KBM-7 (cell line): ENCODE data around the gene PLCB4.

Source experiments
- DNase-seq: peaks from one replicate; pipeline ENCODE4 v3.0.0-alpha.2; 2015
- in situ Hi-C: fragments of 300-500 bp; cut with MboI; formaldehyde crosslinking; loops from 2 replicates; pipeline ENCODE4 v1.14.3; 2020; ENCODE audit warnings: low sequenced_read_pairs, low pct_unique_long_range_greater_than_20kb, mixed read lengths

Gene PLCB4

GRCh38 chr20:9156529-9157280 is 87.8 kb downstream of the PLCB4 start:
- in situ Hi-C loops: no loop called here

DNA sequence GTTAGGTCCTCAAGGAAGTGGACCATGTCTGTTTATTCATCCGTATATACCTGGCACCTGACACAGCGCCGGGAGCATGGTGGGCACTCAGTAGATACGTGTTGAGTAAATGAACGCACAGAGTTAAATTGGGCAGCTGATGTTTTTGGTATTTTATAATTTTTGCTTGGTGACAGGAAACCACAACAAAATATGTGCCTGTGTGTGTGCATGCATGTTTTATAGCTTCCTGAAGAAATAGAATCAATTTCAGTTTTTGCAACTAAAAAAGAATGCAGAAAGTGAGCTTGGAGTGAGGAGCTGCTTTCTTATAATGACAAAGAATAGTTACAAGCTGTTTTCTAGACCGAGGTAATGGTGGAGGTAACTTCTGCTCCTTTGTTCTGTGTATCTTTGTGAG is 91.4 kb downstream of the PLCB4 start:
- DNase-seq: no peak
- in situ Hi-C loops: no loop called here

More at GRCh38 chr20:9156529-9157280, 87.8 kb downstream of the PLCB4 start:
- no peak for DNase-seq

- in situ Hi-C loops: no loop called here
- DNase-seq: no peak
Measured at GRCh38 chr20:9160757-9161156, 91.9 kb downstream of the PLCB4 start.

DNA sequence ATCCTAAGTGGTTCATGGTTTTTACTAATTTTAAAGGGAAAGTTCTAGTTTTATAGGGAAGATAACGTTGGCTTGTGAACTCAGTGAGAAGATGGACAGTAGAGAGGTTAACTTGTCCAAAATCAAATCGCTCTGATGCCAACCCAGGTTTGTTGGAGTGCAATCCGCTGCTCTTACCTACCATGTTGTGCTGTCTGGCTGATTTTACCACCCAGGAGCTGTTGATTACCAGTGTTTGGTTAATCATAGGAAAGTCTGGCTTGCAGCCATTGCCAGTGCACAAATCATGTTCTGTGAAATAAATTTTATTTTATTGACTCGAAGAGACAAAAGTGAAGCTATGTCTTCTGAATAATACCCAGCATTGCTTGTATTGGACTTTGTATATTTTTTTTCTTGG is 92.4 kb downstream of the PLCB4 start:
- in situ Hi-C loops: no loop called here
- DNase-seq: no peak

DNA sequence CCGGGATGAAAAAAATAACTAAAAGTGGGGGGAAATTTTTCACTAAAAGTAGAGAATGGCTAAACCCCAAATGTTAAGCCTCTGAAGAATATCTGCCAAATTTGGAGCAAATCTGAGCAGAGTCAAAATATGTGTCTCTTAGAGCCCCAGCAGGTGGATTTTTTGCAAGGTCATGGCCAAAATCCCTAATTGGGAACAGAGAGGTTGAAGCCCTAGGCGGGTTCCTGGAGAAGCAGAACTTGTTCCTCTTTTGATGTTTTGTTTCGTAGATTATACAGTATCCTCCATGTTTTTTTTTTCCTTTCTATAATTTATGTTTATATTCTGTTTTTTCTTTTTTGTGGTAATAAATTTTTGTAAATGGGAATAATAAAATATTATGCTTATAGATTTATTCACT is 94.4 kb downstream of the PLCB4 start:
- DNase-seq: no peak
- in situ Hi-C loops: no loop called here

DNA sequence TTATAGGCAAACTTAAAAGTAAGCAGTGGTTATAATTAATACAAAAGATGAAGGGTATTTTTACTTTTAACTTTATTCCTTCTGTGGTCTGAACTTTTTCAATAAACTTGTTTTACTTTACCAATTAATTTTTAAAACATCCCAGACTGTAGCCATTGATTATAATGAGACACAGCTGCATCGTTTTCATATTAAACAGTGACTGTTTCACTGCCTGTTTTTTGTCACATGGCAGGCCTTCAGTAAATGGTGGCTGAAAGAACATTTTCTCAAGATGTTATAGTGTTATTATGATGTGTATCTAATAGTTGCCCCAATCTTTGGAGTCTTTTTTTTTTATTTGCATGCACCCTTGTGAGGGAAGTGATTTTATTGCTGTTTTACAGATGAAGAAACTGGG is 95.1 kb downstream of the PLCB4 start:
- DNase-seq: no peak
- in situ Hi-C loops: no loop called here

DNA sequence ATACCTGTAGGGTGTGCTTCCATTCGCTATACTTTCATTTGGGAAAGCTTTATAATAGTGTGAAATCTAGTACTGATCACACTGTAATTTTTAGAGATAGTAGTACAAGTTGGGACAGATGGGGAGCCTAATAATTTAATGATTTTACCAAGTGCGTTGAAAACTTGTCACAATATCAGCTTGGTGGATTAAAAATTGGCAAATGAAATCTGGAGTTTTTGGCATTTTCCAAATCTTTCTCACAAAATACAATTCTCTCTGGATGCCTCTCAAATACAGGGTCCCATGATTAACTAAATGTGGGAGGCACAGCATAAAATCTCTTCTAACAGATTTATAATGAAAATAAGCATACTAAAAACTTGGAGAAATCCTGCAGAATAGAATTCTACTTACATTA is 96.4 kb downstream of the PLCB4 start:
- DNase-seq: no peak

GRCh38 chr20:9166153-9166780 is 97.4 kb downstream of the PLCB4 start:
- in situ Hi-C loops: no loop called here

More for the DNA sequence above, 96.4 kb downstream of the PLCB4 start:
- in situ Hi-C loops: no loop called here

DNA sequence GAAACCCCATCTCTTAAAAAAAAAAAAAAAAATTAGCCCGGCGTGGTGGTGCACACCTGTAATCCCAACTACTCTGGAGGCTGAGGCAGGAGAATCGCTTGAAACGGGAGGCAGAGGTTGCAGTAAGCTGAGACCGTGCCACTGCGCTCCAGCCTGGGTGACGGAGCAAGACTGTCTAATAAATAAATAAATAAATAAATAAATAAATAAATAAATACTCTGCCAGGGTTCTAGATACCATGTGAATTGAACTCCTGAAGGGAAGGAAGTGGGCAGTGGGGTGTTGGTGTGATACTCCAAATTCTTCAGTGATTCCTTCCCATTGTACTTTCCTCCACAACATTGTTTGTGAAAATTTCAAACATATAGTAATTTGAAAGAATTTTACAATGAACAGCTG is 100.5 kb downstream of the PLCB4 start:
- DNase-seq: no peak
- in situ Hi-C loops: no loop called here

More at GRCh38 chr20:9166153-9166780, 97.4 kb downstream of the PLCB4 start:
- DNase-seq: no peak

GRCh38 chr20:9172851-9173250 is 104.0 kb downstream of the PLCB4 start:
- in situ Hi-C loops: no loop called here
- no peak for DNase-seq

DNA sequence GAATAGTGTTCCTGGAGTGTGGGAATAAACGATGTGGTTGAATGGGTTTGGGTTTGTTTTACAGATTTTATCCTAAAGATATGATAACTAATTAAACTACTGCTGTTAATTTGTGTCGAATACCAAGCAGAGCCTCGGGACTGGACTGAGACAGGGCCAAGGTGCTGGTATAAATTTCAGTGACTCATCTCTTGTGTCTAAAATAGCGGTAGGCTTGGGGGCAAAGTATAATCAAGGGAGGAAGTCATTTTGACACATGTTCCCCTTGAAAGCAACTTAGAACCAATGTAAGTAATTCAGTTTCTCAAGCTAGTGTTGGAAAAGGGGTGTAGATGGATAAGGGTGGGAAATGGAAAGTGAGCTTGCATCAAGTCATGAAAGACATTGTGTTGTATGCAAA is 108.4 kb downstream of the PLCB4 start:
- in situ Hi-C loops: no loop called here
- DNase-seq: no peak

GRCh38 chr20:9179193-9179802 is 110.4 kb downstream of the PLCB4 start:
- in situ Hi-C loops: no loop called here
- DNase-seq: no peak

DNA sequence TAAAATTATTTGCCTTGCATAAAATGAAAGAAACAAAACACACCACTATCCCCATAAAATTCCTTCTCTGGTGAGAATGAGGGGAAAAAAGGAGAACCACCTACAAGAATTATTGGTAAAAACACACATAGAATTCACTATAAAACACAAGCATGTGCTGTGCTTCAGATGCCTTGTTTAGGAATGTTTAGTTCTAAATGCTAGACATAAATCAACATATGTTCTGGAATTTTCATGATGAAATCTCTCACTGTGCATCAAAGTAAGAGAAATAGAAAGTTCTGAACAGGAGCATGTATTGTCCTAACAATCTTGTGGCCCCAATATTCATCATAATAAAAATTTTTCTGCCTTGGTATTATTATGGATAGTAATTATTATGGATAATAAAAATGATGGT is 111.0 kb downstream of the PLCB4 start:
- in situ Hi-C loops: no loop called here
- no peak for DNase-seq

GRCh38 chr20:9180481-9181257 is 111.8 kb downstream of the PLCB4 start:
- DNase-seq: no peak
- in situ Hi-C loops: no loop called here

- in situ Hi-C loops: no loop called here
- DNase-seq: no peak
Measured at GRCh38 chr20:9185511-9185910, 116.6 kb downstream of the PLCB4 start.

GRCh38 chr20:9186396-9186795 is 117.5 kb downstream of the PLCB4 start:
- no peak for DNase-seq
- in situ Hi-C loops: no loop called here

DNA sequence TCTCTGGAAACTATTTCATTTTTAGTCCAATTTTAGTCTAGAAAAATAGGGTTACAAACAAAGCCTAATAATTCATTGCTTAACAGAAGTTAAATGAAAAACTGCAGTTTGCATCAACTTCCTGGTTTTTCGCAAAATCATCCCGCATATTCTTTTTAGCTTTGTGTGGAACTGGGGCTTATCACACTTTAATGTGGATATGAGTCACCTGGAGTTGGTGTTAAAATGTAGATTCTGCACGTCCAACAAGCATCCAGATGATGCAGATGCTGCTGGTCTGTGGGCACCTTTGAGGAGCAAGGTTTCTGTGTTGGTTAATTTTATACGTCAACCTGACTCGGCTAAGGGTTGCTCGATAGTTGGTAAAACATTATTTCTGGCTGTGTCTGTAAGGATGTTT is 126.1 kb downstream of the PLCB4 start:
- no peak for DNase-seq
- in situ Hi-C loops: no loop called here

DNA sequence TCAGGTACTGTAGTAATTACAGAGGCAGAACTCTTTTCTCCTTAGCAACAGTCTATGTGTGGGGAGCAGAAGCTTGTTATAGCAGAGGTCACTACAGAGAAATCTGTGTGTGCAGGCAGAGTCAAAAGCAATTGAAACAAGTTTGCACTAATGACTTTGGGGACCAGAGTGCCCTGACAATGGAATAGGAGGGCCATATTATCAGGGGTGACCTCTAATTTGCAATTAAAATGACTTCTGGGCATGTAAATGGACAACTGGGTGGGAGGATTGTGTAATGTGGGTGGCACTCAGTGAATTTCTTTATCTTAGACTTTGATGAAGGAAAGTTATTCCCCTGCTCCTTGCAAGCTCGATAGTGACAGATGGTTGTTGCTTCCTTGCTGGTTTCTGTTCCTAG is 127.2 kb downstream of the PLCB4 start:
- DNase-seq: no peak
- in situ Hi-C loops: no loop called here

DNA sequence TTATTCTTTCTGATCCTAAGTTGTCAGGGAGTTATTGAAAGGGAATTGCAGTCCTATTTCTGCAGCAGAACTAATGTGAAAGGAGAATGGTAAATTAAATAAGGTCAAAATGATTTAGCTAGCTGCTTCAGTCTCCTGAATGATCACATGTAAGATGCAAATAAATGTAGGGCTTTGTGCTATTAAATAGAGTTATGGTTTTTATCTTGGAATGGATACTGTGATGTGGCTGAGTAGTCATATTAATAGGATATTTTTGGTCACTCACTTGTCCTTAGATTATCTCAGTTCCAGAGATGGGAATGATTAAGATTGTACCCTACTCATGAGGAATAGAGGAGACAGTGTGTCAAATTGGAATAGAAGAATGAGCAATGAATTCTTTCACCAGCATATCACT is 129.6 kb downstream of the PLCB4 start:
- in situ Hi-C loops: no loop called here
- DNase-seq: no peak

- in situ Hi-C loops: no loop called here
Measured at GRCh38 chr20:9200196-9200595, 131.3 kb downstream of the PLCB4 start.

More at GRCh38 chr20:9200196-9200595, 131.3 kb downstream of the PLCB4 start:
- no peak for DNase-seq
